ENCODE data around the gene LIMS1. TPM values are rescaled to one million over a fixed set of nuclear protein-coding genes. Genes with fewer than 3 reads are reported as not detected.
A peak's percentile ranks its signal among the peaks of the same experiment; 100 is the strongest.
"Not testable (repeated sequence)": the region's sequence is repeated elsewhere in the genome, so short reads cannot be mapped to it uniquely, and the experiment has no call there.

Gene LIMS1
- polyA plus RNA-seq, 3 donors: 49.3 to 55.5 (median 50.6) TPM

- not testable (repeated sequence) for DNase-seq (ENCODE audit: extremely low read depth in 1 of 11, low read depth in 9 of 11, low spot score in 4 of 11)
Measured at GRCh38 chr2:108601199-108601598, 66.9 kb downstream of the LIMS1 start.

GRCh38 chr2:108602422-108602821 is 68.2 kb downstream of the LIMS1 start:
- DNase-seq (ENCODE audit: extremely low read depth in 1 of 11, low read depth in 9 of 11, low spot score in 4 of 11): no peak

DNA sequence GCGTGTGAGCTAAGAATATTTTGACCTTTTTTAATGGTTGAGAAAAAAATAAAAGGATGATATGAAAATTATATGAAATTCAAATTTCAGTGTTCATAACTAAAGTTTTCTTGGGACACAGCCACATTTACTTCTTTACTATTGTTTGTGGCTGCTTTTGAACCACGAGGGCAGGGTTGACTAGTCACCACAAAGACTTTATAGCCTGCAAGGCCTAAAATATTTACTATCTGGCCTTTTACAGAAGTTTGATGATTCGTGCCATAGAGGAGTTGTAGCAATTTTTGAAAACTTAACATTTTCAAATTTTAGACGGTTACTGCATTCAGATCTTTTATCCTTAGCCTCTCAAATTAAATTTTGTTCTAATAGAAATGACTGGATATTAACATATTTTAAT is 69.9 kb downstream of the LIMS1 start:
- DNase-seq (ENCODE audit: extremely low read depth in 1 of 11, low read depth in 9 of 11, low spot score in 4 of 11): no peak

DNA sequence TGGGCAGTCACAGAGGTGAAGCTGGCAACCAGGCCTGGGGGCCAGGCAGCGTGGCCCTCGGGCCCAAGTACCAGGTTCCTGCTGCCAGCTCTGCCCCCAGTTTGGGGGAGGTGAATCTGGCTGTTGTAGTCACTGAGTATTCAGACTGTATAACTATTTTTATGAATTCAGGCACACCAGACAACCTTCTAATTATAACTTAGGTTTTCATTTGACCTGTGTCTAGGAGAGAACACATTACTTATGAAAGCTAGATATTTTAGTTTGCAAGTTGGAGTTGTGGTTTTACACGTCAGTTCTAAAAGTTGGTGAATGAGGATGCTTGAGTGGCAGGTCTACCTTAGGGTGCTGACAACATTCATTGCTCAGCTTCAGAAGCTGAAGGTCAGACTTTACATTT is 71.7 kb downstream of the LIMS1 start:
- no peak for DNase-seq (ENCODE audit: extremely low read depth in 1 of 11, low read depth in 9 of 11, low spot score in 4 of 11)

- no peak for DNase-seq (ENCODE audit: extremely low read depth in 1 of 11, low read depth in 9 of 11, low spot score in 4 of 11)
Measured at GRCh38 chr2:108607706-108608301, 73.5 kb downstream of the LIMS1 start.

DNA sequence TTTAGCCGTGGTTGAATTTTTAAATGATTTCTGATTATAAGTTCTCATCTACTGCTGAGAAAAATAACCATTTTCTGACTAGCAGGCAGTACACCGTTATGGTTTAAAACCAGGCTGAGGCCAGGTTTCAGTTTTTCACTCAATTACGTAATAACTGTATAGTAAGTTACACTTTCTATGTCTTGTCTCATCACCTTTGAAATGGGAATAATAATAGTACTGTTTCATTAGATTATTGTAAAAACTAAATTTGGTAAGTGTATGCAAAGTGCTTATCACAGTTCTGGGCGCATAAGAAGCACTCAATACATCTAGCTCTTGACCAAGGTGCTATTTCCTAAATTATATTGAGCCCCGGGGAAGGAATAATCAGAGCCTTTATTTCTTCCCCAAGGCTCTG is 76.8 kb downstream of the LIMS1 start:
- no peak for DNase-seq (ENCODE audit: extremely low read depth in 1 of 11, low read depth in 9 of 11, low spot score in 4 of 11)

GRCh38 chr2:108612153-108612513 is 77.9 kb downstream of the LIMS1 start:
- DNase-seq (ENCODE audit: extremely low read depth in 1 of 11, low read depth in 9 of 11, low spot score in 4 of 11): peak in 1 of 11 donors; percentile 49

- DNase-seq (ENCODE audit: extremely low read depth in 1 of 11, low read depth in 9 of 11, low spot score in 4 of 11): no peak
Measured at GRCh38 chr2:108612514-108613183, 78.4 kb downstream of the LIMS1 start.

GRCh38 chr2:108613261-108614042 is 79.2 kb downstream of the LIMS1 start:
- DNase-seq (ENCODE audit: extremely low read depth in 1 of 11, low read depth in 9 of 11, low spot score in 4 of 11): no peak

GRCh38 chr2:108614043-108614545 is 79.8 kb downstream of the LIMS1 start:
- no peak for DNase-seq (ENCODE audit: extremely low read depth in 1 of 11, low read depth in 9 of 11, low spot score in 4 of 11)

DNA sequence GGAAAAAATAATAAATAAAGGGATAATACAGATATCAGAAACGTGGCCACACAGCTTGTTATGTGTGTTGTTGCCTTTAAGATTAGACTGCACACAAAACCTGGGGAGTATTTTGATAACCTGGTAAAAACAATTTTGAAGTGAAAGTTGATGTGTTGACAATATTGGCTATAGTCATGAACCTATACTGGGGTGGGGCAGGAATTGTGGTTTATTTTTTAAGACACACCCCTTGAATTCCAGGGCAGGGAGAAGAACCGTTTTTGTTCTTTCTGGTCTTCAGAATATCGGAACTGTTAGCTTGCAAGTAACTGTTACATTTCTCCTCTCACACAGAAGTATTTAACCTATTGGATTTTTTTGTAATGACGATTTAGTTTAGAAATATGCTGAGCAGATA is 80.4 kb downstream of the LIMS1 start:
- DNase-seq (ENCODE audit: extremely low read depth in 1 of 11, low read depth in 9 of 11, low spot score in 4 of 11): no peak

- DNase-seq (ENCODE audit: extremely low read depth in 1 of 11, low read depth in 9 of 11, low spot score in 4 of 11): no peak
Measured at GRCh38 chr2:108615480-108616090, 81.3 kb downstream of the LIMS1 start.

DNA sequence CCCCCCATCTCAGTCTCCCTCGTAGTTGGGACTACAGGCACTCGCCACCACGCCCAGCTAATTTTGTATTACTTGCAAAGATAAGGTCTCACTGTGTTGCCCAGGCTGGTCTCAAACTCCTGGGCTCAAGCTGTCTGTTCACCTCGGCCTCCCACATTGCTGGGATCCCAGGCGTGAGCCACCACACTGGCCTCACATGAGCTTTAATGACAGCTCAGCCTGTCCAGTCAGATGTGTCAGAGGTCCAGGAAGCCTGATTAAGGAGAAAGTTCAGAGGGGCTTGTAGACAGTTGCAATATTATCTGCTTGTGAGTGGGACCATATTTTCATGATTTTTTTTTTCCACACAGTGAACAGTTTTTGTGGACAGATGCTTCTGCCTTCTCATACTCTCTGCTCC is 82.0 kb downstream of the LIMS1 start:
- no peak for DNase-seq (ENCODE audit: extremely low read depth in 1 of 11, low read depth in 9 of 11, low spot score in 4 of 11)

DNA sequence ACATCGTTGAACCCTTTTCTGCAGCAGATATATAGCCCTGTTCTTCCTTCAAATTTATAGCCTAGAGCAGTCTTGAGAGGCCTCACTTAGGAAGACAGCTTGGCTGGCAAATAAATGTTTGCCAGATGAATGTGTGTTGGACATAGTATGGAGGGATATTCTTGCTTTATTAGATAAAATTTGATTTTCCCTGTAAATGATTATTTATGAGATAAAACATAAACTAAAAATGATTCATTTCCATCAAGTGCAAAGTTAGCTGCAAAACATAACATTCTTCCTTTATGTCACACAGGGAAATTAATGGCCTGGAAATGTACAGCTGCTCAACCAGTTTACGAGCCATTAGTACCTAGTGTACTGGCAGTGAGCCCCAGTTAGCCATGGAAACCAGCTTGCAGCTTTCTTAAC is 82.5 kb downstream of the LIMS1 start:
- DNase-seq (ENCODE audit: extremely low read depth in 1 of 11, low read depth in 9 of 11, low spot score in 4 of 11): peak in 7 of 11 donors; percentile 53 to 84 (median 75)

- DNase-seq (ENCODE audit: extremely low read depth in 1 of 11, low read depth in 9 of 11, low spot score in 4 of 11): no peak
Measured at GRCh38 chr2:108617617-108618016, 83.3 kb downstream of the LIMS1 start.

DNA sequence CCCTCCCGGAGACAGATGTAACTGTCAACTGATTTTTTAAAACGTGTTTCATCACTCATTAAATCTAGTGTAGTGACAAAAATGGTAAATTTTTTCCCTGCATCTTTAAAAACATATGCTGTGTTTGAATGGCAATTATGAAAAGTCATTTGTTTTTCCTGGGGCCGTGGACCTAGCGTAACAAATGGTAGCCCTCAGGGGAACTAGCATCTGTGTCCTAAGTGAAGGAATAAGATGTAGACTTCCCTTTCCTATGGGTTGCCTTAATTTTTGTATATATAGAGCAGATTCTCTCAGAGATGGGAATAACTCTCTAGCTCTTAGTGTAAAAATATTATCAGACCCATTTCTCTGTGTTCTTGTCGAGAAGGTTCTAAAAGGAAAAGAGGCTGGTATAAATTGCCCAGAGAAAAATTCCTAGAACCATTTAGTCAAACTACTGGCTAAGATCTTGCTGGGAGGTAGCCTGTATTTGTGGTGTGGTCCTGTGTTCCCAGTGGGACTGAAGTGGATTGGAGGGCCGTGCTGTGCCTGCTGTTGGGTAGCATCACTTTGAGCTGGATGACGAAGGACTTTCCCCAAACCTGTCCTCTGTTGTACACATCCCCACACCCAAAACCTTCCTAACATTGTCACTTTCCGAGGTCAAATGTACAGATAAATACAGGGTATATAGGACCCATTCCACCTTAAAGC is 85.8 kb downstream of the LIMS1 start:
- DNase-seq (ENCODE audit: extremely low read depth in 1 of 11, low read depth in 9 of 11, low spot score in 4 of 11): no peak

DNA sequence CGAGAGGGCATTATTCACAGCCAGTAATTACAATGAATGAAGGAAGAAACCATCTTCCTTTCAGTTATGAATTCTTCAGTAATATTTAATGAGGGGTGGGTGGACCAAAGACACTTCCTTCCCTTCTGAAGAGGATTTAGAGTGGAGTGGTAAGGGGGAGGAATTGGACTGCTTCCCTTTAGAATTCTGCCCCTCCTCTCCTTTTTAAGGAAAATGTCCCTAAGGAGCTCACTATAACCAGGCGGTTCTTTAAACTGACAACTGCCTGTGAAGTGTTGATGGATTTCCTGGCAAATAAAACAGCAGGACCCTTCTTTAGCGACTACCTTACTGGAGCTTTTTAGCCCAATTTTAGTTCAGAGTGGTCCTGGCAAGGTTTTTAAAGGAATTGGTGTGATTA is 86.4 kb downstream of the LIMS1 start:
- DNase-seq (ENCODE audit: extremely low read depth in 1 of 11, low read depth in 9 of 11, low spot score in 4 of 11): no peak

DNA sequence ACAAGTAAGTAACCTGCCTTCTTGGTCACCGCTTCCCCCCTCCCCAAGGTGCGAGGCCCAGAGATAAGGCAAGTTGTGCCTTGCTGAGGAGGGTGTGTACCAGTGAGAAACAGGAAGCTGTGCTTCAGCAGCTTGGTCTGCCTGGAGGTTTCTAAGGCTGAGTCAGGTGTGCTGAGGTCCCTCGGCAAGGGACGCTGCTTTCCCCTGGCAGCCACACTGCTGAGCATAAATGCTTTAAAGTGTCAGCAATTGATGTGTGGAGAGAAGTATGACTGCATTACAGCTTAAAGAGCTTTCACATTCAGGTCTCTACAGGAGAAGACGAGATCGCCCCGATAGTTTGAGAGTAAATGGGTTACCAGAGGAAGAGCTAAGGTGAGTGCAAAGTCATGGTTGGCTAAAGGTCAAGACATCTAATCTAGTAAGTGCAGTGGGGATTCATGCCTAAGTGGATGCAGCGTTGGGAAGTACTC is 86.9 kb downstream of the LIMS1 start:
- DNase-seq (ENCODE audit: extremely low read depth in 1 of 11, low read depth in 9 of 11, low spot score in 4 of 11): peak in 1 of 11 donors; percentile 48
